Activated T-helper 2 cell treated with anti-CD3 and anti-CD28 coated beads, Interferon-gamma antibody, Interleukin-2, Interleukin-4, amounts not matched to agents 10 μg/mL and 5 μg/mL and 100 μg/mL, durations not matched to agents 14 hours and 24 hours and 36 hours (primary cell): ENCODE results near the gene SDC3. TPM values are rescaled to one million over a fixed set of nuclear protein-coding genes. Genes with fewer than 3 reads are reported as not detected.
"Not testable (repeated sequence)": the region's sequence is repeated elsewhere in the genome, so short reads cannot be mapped to it uniquely, and the experiment has no call there.

Source experiments
- DNase-seq: peaks from one replicate; pipeline ENCODE4 v3.0.0; 2021; ENCODE audit warnings: low spot score
- H3K27ac Mint-ChIP-seq: one replicate; pipeline ENCODE4 v1.8.0; 2021; ENCODE audit warnings: mixed read lengths
- H3K27me3 Mint-ChIP-seq: one replicate; pipeline ENCODE4 v1.8.0; 2021; ENCODE audit warnings: low read depth, mixed read lengths
- H3K36me3 Mint-ChIP-seq: one replicate; pipeline ENCODE4 v1.8.0; 2021; ENCODE audit warnings: low read depth, mixed read lengths
- H3K4me1 Mint-ChIP-seq: one replicate; pipeline ENCODE4 v1.8.0; 2021; ENCODE audit warnings: low read depth, mixed read lengths
- H3K4me3 Mint-ChIP-seq: one replicate; pipeline ENCODE4 v1.8.0; 2021; ENCODE audit warnings: low read depth, mild to moderate bottlenecking, moderate library complexity, mixed read lengths
- H3K9me3 Mint-ChIP-seq: one replicate; pipeline ENCODE4 v1.8.0; 2021; ENCODE audit warnings: mixed read lengths
- intact Hi-C: fragments of 100-400 bp; cut with micrococcal nuclease; formaldehyde crosslinking; loops from one replicate; pipeline ENCODE4 v1.15.1; 2023
- total RNA-seq: library from RNA; stranded (reverse); gene quantifications from 2 replicates; pipeline ENCODE4 v1.2.3, GENCODE V29; 2022

The SDC3 gene
- total RNA-seq, 1 donor from 2014 or later = 0.46 TPM

- H3K36me3 Mint-ChIP-seq = peaks cover 73% of the 10 kb centered on the region
- intact Hi-C loops = no loop called here
- no peak overlapping the region for H3K4me3 Mint-ChIP-seq
- no peak overlapping the region for H3K27ac Mint-ChIP-seq
- H3K4me1 Mint-ChIP-seq = no peaks in the 10 kb centered on the region
- H3K27me3 Mint-ChIP-seq = no peaks in the 10 kb centered on the region
- DNase-seq = no peak
- no peaks in the 10 kb centered on the region for H3K9me3 Mint-ChIP-seq
Measured at GRCh38 chr1:30940541-30940940, 32.0 kb upstream of the SDC3 start.

DNA sequence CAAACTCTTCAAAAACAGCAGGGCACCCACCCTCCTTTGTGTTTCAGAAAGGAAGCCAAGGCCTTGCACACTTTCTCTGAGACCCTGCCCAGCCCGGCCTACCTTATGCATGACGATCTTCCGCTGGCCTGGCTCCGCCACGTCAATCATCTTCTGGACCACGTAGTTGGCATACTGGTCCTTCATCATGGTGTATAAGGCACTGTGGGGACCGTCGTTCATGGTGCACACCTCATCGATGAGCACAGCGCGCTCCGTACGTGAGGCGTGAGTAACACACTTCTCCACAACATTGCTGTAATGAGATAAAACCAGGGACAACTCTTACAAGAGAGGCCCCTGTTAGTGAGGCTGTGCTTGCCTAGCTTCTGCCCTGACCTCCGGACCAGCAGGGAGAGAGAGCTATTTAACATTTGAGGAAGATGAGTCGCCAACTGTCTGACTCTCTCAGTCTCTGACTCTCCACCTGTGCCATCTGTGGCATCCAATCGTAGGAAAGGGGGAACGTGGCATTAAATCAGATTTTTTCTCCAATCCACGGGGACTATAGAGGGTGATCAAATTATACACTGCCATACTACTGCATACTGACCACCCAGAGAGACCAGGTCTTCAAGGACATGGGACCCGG lies 28.1 kb upstream of the SDC3 start:
- H3K36me3 Mint-ChIP-seq = peaks cover 68% of the 10 kb centered on the region
- DNase-seq = no peak
- intact Hi-C loops = no loop called here
- H3K4me3 Mint-ChIP-seq = no peak overlapping the region
- H3K27ac Mint-ChIP-seq = no peak overlapping the region
- no peaks in the 10 kb centered on the region for H3K4me1 Mint-ChIP-seq
- H3K9me3 Mint-ChIP-seq = no peaks in the 10 kb centered on the region
- no peaks in the 10 kb centered on the region for H3K27me3 Mint-ChIP-seq

DNA sequence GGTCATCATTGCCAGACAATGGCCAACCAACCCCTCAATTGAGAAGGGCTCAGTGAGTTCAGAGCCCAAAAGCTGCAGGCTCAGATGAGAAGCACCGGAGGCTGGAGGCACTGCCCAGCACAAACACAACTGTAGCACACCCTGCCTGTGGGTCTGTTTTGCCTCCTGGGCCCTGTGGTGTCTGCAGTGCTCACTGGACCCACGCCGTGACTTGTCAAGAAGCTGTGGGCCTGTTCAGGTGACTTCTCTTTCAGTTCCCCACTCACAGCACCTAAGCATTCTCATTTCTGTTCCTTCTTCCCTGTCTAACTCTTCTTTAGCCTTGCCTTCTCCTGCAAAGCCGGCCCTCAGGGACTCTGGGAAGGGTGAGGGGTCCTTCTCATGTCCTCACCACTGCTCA lies 27.2 kb upstream of the SDC3 start:
- intact Hi-C loops, H3K4me3 Mint-ChIP-seq, H3K4me1 Mint-ChIP-seq, H3K27me3 Mint-ChIP-seq, H3K27ac Mint-ChIP-seq, DNase-seq, H3K9me3 Mint-ChIP-seq: not testable (repeated sequence)
- peaks cover 64% of the 10 kb centered on the region for H3K36me3 Mint-ChIP-seq

- peaks cover 54% of the 10 kb centered on the region for H3K36me3 Mint-ChIP-seq
Measured at GRCh38 chr1:30934613-30935012, 26.1 kb upstream of the SDC3 start.

GRCh38 chr1:30933874-30934252 lies 25.3 kb upstream of the SDC3 start:
- no peak for DNase-seq
- H3K4me3 Mint-ChIP-seq = no peak overlapping the region
- H3K4me1 Mint-ChIP-seq = no peaks in the 10 kb centered on the region
- H3K27ac Mint-ChIP-seq = no peak overlapping the region
- no peaks in the 10 kb centered on the region for H3K27me3 Mint-ChIP-seq
- intact Hi-C loops = no loop called here
- H3K9me3 Mint-ChIP-seq = no peaks in the 10 kb centered on the region
- H3K36me3 Mint-ChIP-seq = peaks cover 47% of the 10 kb centered on the region

More at GRCh38 chr1:30934613-30935012, 26.1 kb upstream of the SDC3 start:
- no peak for DNase-seq
- no peaks in the 10 kb centered on the region for H3K4me1 Mint-ChIP-seq
- intact Hi-C loops = no loop called here
- peak overlapping the region; percentile 13 for H3K27ac Mint-ChIP-seq
- H3K4me3 Mint-ChIP-seq = no peak overlapping the region
- H3K9me3 Mint-ChIP-seq = no peaks in the 10 kb centered on the region
- no peaks in the 10 kb centered on the region for H3K27me3 Mint-ChIP-seq

DNA sequence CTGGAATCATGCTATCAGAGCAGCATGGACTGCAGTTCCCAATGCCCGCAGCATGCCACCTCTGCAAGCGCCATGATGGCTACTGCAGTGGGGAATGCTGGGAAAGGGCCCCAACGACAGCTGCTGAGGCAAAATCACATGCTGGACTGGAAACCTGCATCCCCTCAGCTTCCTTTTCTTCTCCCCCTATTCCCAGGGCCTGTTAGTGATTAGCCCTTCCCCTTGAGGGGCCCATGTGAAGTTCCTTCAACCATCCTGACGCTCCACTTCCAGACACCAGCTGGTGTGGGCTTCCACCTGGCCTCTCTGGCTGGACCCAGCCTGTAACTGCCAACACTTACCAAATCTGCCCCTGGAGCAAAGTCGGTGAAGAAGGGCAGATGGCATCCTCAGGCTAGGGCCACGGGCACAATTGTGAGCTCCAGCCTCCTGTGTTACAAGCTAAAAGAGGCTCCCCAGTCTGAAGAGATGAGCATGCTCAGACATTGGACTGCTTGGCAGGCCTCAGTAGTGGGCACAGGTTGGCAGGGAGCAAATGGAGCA lies 22.1 kb upstream of the SDC3 start:
- peaks cover 4% of the 10 kb centered on the region for H3K27me3 Mint-ChIP-seq
- no peak for DNase-seq
- intact Hi-C loops = no loop called here
- H3K4me3 Mint-ChIP-seq = no peak overlapping the region
- no peak overlapping the region for H3K27ac Mint-ChIP-seq
- peaks cover 30% of the 10 kb centered on the region for H3K36me3 Mint-ChIP-seq
- no peaks in the 10 kb centered on the region for H3K9me3 Mint-ChIP-seq
- no peaks in the 10 kb centered on the region for H3K4me1 Mint-ChIP-seq

DNA sequence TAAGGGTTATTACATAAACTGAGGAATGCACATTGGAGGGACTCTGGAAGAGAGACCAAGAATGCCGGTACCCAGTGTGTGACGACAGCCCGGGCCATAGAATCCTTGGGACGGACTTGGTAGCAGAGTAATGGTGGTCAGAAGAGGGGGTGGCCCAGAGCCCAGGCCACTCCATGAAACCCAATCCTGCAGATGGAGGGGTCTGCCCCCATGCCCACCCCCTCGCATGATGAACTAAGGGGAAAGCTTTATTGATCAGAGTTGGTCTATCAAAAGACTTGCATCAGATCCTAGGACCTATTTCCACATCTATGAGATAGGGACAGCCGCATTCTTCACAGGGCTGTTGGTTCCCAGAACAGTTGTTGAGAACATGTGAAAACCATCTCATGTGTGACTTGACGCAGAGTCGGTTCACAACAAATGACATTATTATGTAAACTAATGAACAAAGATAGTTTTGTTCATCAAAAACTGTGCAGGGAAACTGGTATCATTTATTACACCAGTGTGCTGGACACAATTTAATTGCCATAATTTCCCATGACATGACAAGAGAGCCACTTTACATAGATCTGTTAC lies 21.5 kb upstream of the SDC3 start:
- Mint-ChIP-seq H3K4me3 (no peak overlapping the region), H3K9me3 (no peaks in the 10 kb centered on the region), H3K36me3 (peaks cover 26% of the 10 kb centered on the region), H3K4me1 (no peaks in the 10 kb centered on the region), H3K27me3 (peaks cover 4% of the 10 kb centered on the region), H3K27ac (no peak overlapping the region)
- intact Hi-C loops = loop anchor here (5.0 kb wide), 1 partner anchor 128 kb away; no protein-coding TSS in a partner anchor
- no peak for DNase-seq

- peaks cover 4% of the 10 kb centered on the region for H3K27me3 Mint-ChIP-seq
- intact Hi-C loops = loop anchor here (5.0 kb wide), 1 partner anchor 127 kb away; no protein-coding TSS in a partner anchor
- H3K36me3 Mint-ChIP-seq = peaks cover 20% of the 10 kb centered on the region
- no peaks in the 10 kb centered on the region for H3K4me1 Mint-ChIP-seq
- no peak overlapping the region for H3K4me3 Mint-ChIP-seq
- H3K9me3 Mint-ChIP-seq = no peaks in the 10 kb centered on the region
- no peak overlapping the region for H3K27ac Mint-ChIP-seq
- no peak for DNase-seq
Measured at GRCh38 chr1:30929135-30929889, 20.8 kb upstream of the SDC3 start.

GRCh38 chr1:30928789-30929134 lies 20.2 kb upstream of the SDC3 start:
- Mint-ChIP-seq H3K36me3 (peaks cover 15% of the 10 kb centered on the region), H3K4me3 (no peak overlapping the region), H3K4me1 (no peaks in the 10 kb centered on the region), H3K27ac (no peak overlapping the region), H3K27me3 (peaks cover 4% of the 10 kb centered on the region), H3K9me3 (no peaks in the 10 kb centered on the region)
- intact Hi-C loops = loop anchor here (5.0 kb wide), 1 partner anchor 126 kb away; no protein-coding TSS in a partner anchor
- no peak for DNase-seq

DNA sequence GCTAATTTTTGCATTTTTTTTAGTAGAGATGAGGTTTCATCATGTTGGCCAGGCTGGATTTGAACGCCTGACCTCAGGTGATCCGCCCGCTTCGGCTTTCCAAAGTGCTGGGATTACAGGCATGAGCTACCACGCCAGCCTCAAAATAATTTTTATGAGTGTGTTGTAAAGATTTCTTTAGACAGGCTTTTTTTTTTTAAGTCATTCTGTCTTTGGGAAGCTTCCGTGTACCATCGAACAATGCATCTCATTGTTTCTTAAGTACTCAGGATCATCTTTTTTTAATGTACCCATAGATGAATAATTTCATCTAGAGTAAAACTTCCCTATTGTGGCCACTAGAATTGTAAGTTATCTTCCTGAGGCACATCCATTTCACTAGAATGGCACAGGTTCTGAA lies 19.6 kb upstream of the SDC3 start:
- no peak for DNase-seq
- intact Hi-C loops = loop anchor here (5.0 kb wide), 1 partner anchor 126 kb away; no protein-coding TSS in a partner anchor
- Mint-ChIP-seq H3K4me1 (no peaks in the 10 kb centered on the region), H3K9me3 (no peaks in the 10 kb centered on the region), H3K27ac (no peak overlapping the region), H3K4me3 (no peak overlapping the region), H3K36me3 (peaks cover 10% of the 10 kb centered on the region), H3K27me3 (peaks cover 6% of the 10 kb centered on the region)

DNA sequence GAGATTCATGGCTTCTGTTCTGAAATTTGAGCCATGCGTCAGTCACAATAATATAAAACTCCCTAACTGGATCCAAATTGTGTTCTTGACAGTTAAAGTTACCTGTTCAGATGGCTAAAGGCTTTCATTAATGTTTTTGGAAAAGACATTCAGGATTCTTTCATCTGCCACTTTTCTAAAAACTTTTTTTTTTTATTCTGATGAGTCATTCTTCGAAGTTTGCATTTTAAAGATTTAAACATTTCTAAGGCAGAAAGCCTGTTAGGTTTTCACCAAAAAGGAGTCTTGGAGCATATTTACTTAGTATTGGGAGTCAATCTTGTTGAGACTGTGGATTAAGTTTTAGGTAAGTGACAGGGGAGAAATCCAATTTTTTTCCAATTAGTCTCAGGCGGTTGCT lies 18.9 kb upstream of the SDC3 start:
- peaks cover 3% of the 10 kb centered on the region for H3K36me3 Mint-ChIP-seq
- intact Hi-C loops = loop anchor here (5.0 kb wide), 1 partner anchor 125 kb away; no protein-coding TSS in a partner anchor
- no peak overlapping the region for H3K4me3 Mint-ChIP-seq
- DNase-seq = no peak
- peaks cover 9% of the 10 kb centered on the region for H3K27me3 Mint-ChIP-seq
- no peaks in the 10 kb centered on the region for H3K9me3 Mint-ChIP-seq
- no peak overlapping the region for H3K27ac Mint-ChIP-seq
- no peaks in the 10 kb centered on the region for H3K4me1 Mint-ChIP-seq

GRCh38 chr1:30923597-30923996 lies 15.0 kb upstream of the SDC3 start:
- Mint-ChIP-seq H3K4me3 (no peak overlapping the region), H3K27me3 (peaks cover 14% of the 10 kb centered on the region), H3K36me3 (no peaks in the 10 kb centered on the region), H3K27ac (no peak overlapping the region), H3K4me1 (peaks cover 2% of the 10 kb centered on the region), H3K9me3 (no peaks in the 10 kb centered on the region)
- DNase-seq = no peak
- intact Hi-C loops = no loop called here

DNA sequence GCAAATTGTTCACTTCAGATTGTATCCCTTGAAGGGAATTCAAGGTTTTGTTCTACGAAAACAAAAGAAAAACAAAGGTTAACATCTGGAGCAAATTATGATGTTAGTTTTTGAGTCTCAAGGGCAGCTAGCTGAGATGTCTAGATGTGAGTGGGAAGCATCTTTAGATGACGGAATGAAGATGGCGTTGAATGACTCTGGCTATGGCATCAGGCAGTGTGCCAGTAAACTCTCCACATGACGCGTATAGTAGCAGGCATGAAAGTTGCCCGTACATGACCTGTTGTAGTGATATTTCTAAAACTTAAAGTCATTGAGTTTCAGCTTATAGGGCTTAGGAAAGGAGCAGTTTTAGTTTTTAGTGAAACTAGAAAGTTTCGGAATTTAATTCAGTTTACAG lies 12.3 kb upstream of the SDC3 start:
- H3K27ac Mint-ChIP-seq = no peak overlapping the region
- no peaks in the 10 kb centered on the region for H3K9me3 Mint-ChIP-seq
- H3K27me3 Mint-ChIP-seq = peaks cover 11% of the 10 kb centered on the region
- H3K4me3 Mint-ChIP-seq = no peak overlapping the region
- H3K4me1 Mint-ChIP-seq = peaks cover 4% of the 10 kb centered on the region
- intact Hi-C loops = no loop called here
- no peaks in the 10 kb centered on the region for H3K36me3 Mint-ChIP-seq
- DNase-seq = no peak
